Skeletal muscle cell (primary cell): ENCODE data around the gene CELSR3.

Experiments used
- DNase-seq: peaks from one replicate; pipeline ENCODE4 v3.0.0-alpha.2; 2010; ENCODE audit warnings: low read depth
- H3K4me3 ChIP-seq: 2 replicates; pipeline ENCODE4 v1.5.1; 2011; ENCODE audit warnings: low read depth, mild to moderate bottlenecking, control low read depth, low read length, moderate library complexity

CELSR3 gene

GRCh38 chr3:48614044-48614443 lies 48.6 kb downstream of the CELSR3 start:
- H3K4me3 ChIP-seq: no peak overlapping the region
- DNase-seq: peak; percentile 57

- DNase-seq: no peak
- H3K4me3 ChIP-seq: no peak overlapping the region
Observed at GRCh38 chr3:48612309-48612708, 50.4 kb downstream of the CELSR3 start.

- peak; percentile 61 for DNase-seq
- peak within 1 kb of the TSS; percentile 94 for H3K4me3 ChIP-seq
Observed at GRCh38 chr3:48609088-48610005, 53.3 kb downstream of the CELSR3 start, which contains the start of gene UQCRC1. Gene UQCRC1 (minus strand): TSS chr3:48609646. CDS start chr3:48609620, 26 bp downstream.

- no peak for DNase-seq
Observed at GRCh38 chr3:48607519-48607918, 55.2 kb downstream of the CELSR3 start.

GRCh38 chr3:48601622-48601994 lies 61.1 kb downstream of the CELSR3 start:
- DNase-seq: no peak
- no peak overlapping the region for H3K4me3 ChIP-seq

More at GRCh38 chr3:48607519-48607918, 55.2 kb downstream of the CELSR3 start:
- no peak overlapping the region for H3K4me3 ChIP-seq

- H3K4me3 ChIP-seq: no peak overlapping the region
Observed at GRCh38 chr3:48600711-48601621, 61.7 kb downstream of the CELSR3 start.

GRCh38 chr3:48599509-48600285 lies 63.0 kb downstream of the CELSR3 start:
- H3K4me3 ChIP-seq: no peak overlapping the region

More at GRCh38 chr3:48600711-48601621, 61.7 kb downstream of the CELSR3 start:
- no peak for DNase-seq

GRCh38 chr3:48599077-48599501 lies 63.6 kb downstream of the CELSR3 start:
- H3K4me3 ChIP-seq: no peak overlapping the region

More at GRCh38 chr3:48599509-48600285, 63.0 kb downstream of the CELSR3 start:
- DNase-seq: no peak

GRCh38 chr3:48598323-48599076 lies 64.2 kb downstream of the CELSR3 start:
- no peak overlapping the region for H3K4me3 ChIP-seq
- DNase-seq: peak; percentile 76

More at GRCh38 chr3:48599077-48599501, 63.6 kb downstream of the CELSR3 start:
- DNase-seq: no peak

GRCh38 chr3:48597408-48597800 lies 65.3 kb downstream of the CELSR3 start:
- no peak overlapping the region for H3K4me3 ChIP-seq
- no peak for DNase-seq

GRCh38 chr3:48596676-48597407 lies 65.8 kb downstream of the CELSR3 start:
- H3K4me3 ChIP-seq: no peak overlapping the region
- DNase-seq: no peak

GRCh38 chr3:48596157-48596556 lies 66.5 kb downstream of the CELSR3 start:
- no peak for DNase-seq
- H3K4me3 ChIP-seq: no peak overlapping the region

- H3K4me3 ChIP-seq: peak overlapping the region; percentile 41
- DNase-seq: peak; percentile 45
Observed at GRCh38 chr3:48595526-48596121, 67.1 kb downstream of the CELSR3 start.

- no peak for DNase-seq
- H3K4me3 ChIP-seq: peak within 1 kb of the TSS; percentile 41
Observed at GRCh38 chr3:48595075-48595525, 67.6 kb downstream of the CELSR3 start, which contains the start of gene COL7A1. Gene COL7A1 (minus strand): TSS chr3:48595329. CDS start chr3:48595159, 170 bp downstream.

- no peak for DNase-seq
- H3K4me3 ChIP-seq: peak overlapping the region; percentile 41
Observed at GRCh38 chr3:48594417-48595049, 68.2 kb downstream of the CELSR3 start.

- H3K4me3 ChIP-seq: no peak overlapping the region
- no peak for DNase-seq
Observed at GRCh38 chr3:48593337-48593736, 69.3 kb downstream of the CELSR3 start.
